Erythroblast (primary cell): ENCODE measurements around the gene PIP4K2A.

Experiments
- GATA1 ChIP-seq: IDR thresholded peaks from 2 replicates; pipeline ENCODE4 v1.6.1; 2011; ENCODE audit warnings: low read depth, mild to moderate bottlenecking, control low read depth, low read length, moderate library complexity
- POLR2A ChIP-seq: IDR thresholded peaks from 2 replicates; pipeline ENCODE4 v1.6.1; 2011; ENCODE audit warnings: mild to moderate bottlenecking, low read length

GRCh38 chr10:22626784-22627183 lies 87.6 kb downstream of the PIP4K2A start:
- TF ChIP-seq POLR2A (no peak), GATA1 (no peak)
